ENCODE results near the gene PHAF1. TPM values are rescaled to one million over a fixed set of nuclear protein-coding genes. Genes with fewer than 3 reads are reported as not detected.

Gene PHAF1
- total and polyA plus RNA-seq, 2 of the 13 experiments (the other 11 are each of a cell fraction or from before 2014, with no cell fraction given): 48.3 to 174 TPM

DNA sequence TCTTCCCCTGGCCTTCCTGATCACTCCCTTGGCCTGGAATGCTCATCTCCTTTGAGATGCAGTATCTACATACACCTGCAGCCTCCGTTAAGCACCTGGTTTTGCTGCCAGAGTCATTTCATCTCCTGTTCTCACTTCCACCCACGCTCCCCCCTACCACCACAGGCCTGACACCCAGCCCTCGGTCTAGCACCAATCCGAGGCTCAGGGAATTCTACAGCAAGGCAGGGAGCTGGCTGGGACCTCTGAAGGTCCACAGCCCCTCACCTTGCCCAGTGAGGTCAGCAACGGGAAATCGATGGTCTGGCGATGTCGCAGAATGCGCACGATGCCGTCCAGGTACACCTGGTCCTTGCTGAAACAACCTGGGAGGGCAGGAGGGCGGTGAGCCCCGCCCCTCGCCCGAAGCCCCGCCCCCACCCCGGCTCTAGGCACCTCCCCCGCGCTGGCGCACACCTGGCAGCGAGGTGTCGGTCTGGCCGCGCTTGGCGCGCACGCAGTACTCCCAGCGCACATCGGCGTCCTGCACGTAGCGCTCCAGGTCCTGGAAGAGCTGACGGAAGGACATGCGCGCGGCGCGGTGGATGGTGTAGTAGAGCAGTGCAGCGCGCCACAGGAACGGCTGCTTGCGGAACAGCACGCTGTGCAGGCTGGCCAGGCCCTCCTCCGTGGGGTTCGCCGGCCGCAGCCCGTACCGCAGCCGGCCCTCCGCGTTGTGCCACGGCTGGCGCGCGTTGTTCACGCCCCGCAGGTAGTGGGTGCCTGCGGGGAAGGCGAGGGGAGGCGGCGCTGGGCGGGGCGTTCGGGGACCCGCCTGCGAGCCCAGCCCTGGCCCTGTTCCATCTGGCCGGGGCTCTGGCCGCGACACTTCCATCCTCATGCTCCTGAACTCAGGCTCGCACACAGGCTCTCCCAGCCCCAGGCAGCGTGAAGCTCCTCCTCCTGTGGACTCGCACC lies 68.3 kb downstream of the PHAF1 start (continued):
- TF ChIP-seq ZHX2 (IDR thresholded peaks at IDR 0.05; ENCODE audit: low read depth): peak; percentile 76; the same call in 1 of the 2 replicates
- TF ChIP-seq ZHX2 (CRISPR knock-in tag; IDR thresholded peaks at IDR 0.05; ENCODE audit: borderline replicate concordance): no peak
- TF ChIP-seq, protein P1, sequence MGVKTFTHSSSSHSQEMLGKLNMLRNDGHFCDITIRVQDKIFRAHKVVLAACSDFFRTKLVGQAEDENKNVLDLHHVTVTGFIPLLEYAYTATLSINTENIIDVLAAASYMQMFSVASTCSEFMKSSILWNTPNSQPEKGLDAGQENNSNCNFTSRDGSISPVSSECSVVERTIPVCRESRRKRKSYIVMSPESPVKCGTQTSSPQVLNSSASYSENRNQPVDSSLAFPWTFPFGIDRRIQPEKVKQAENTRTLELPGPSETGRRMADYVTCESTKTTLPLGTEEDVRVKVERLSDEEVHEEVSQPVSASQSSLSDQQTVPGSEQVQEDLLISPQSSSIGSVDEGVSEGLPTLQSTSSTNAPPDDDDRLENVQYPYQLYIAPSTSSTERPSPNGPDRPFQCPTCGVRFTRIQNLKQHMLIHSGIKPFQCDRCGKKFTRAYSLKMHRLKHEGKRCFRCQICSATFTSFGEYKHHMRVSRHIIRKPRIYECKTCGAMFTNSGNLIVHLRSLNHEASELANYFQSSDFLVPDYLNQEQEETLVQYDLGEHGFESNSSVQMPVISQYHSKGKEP (CRISPR knock-in tag; IDR thresholded peaks at IDR 0.05): no peak
- peak; percentile 62; the same call in 1 of the 3 replicates for TF ChIP-seq MXI1 (IDR thresholded peaks at IDR 0.05; ENCODE audit: borderline replicate concordance, low read depth, low read length)
- TF ChIP-seq, protein P2, sequence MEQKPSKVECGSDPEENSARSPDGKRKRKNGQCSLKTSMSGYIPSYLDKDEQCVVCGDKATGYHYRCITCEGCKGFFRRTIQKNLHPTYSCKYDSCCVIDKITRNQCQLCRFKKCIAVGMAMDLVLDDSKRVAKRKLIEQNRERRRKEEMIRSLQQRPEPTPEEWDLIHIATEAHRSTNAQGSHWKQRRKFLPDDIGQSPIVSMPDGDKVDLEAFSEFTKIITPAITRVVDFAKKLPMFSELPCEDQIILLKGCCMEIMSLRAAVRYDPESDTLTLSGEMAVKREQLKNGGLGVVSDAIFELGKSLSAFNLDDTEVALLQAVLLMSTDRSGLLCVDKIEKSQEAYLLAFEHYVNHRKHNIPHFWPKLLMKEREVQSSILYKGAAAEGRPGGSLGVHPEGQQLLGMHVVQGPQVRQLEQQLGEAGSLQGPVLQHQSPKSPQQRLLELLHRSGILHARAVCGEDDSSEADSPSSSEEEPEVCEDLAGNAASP (CRISPR knock-in tag; IDR thresholded peaks at IDR 0.05; ENCODE audit: borderline replicate concordance): no peak
- TF ChIP-seq NCOA2 (CRISPR knock-in tag; IDR thresholded peaks at IDR 0.05): no peak
- peak; percentile 42; the same call in 1 of the 2 replicates for TF ChIP-seq ZNF567 (CRISPR knock-in tag; IDR thresholded peaks at IDR 0.05; ENCODE audit: borderline replicate concordance)
- TF ChIP-seq ZBTB43 (CRISPR knock-in tag; conservative IDR thresholded peaks at IDR 0.05): no peak
- no peak for TF ChIP-seq SP1 (IDR thresholded peaks at IDR 0.05)
- peak; percentile 48; the same call in 1 of the 2 replicates for TF ChIP-seq SP1 (CRISPR knock-in tag; IDR thresholded peaks at IDR 0.05)
- no peak for TF ChIP-seq TOE1 (CRISPR knock-in tag; IDR thresholded peaks at IDR 0.05)
- TF ChIP-seq MIER2 (CRISPR knock-in tag; IDR thresholded peaks at IDR 0.05): peak; percentile 57; the same call in 1 of the 2 replicates
- 0 out of 2 replicates have a peak, but pooled peaks have one; percentile 22 for TF ChIP-seq ZFP90 (CRISPR knock-in tag; IDR thresholded peaks at IDR 0.05; ENCODE audit: borderline replicate concordance)
- TF ChIP-seq ZNF441 (CRISPR knock-in tag; IDR thresholded peaks at IDR 0.05; ENCODE audit: borderline replicate concordance): 0 out of 2 replicates have a peak, but pooled peaks have one; percentile 25
- peak; percentile 21; the same call in 1 of the 2 replicates for TF ChIP-seq ETV5 (CRISPR knock-in tag; IDR thresholded peaks at IDR 0.05; ENCODE audit: borderline replicate concordance)
- TF ChIP-seq ZFP36L2 (CRISPR knock-in tag; IDR thresholded peaks at IDR 0.05): no peak

Measured in HepG2 (cell line).